HEK293T (cell line): Measurements from ENCODE around the gene FAM168A.

Experiments used
- BHLHE40 ChIP-seq: fragments of 450-650 bp; IDR thresholded peaks from 2 replicates; pipeline ENCODE4 v1.6.1; 2016; ENCODE audit warnings: mild to moderate bottlenecking, moderate library complexity, borderline replicate concordance
- CTBP1 ChIP-seq: fragments of 450-650 bp; IDR thresholded peaks from 2 replicates; pipeline ENCODE4 v1.6.1; 2016; ENCODE audit warnings: borderline replicate concordance
- FOXA1 ChIP-seq: fragments of 450-650 bp; IDR thresholded peaks from 2 replicates; pipeline ENCODE4 v1.6.1; 2016; ENCODE audit warnings: mild to moderate bottlenecking
- FOXK2 ChIP-seq: fragments of 450-650 bp; IDR thresholded peaks from 2 replicates; pipeline ENCODE4 v1.6.1; 2016; ENCODE audit warnings: mild to moderate bottlenecking
- FOXM1 ChIP-seq: fragments of 450-650 bp; IDR thresholded peaks from 2 replicates; pipeline ENCODE4 v1.6.1; 2017; ENCODE audit warnings: mild to moderate bottlenecking, borderline replicate concordance
- NFRKB ChIP-seq: fragments of 450-650 bp; IDR thresholded peaks from 2 replicates; pipeline ENCODE4 v1.6.1; 2016; ENCODE audit warnings: mild to moderate bottlenecking, moderate library complexity
- SP1 ChIP-seq: fragments of 450-650 bp; IDR thresholded peaks from 2 replicates; pipeline ENCODE4 v1.6.1; 2017
- SUZ12 ChIP-seq: fragments of 450-650 bp; IDR thresholded peaks from 2 replicates; pipeline ENCODE4 v1.6.1; 2016; ENCODE audit warnings: mild to moderate bottlenecking
- TARDBP ChIP-seq: fragments of 450-650 bp; IDR thresholded peaks from 2 replicates; pipeline ENCODE4 v1.6.1; 2016

GRCh38 chr11:73367482-73368024, 230.4 kb downstream of the FAM168A start:
- TF ChIP-seq TARDBP (no peak), FOXM1 (no peak), BHLHE40 (no peak), FOXK2 (no peak), FOXA1 (no peak), SUZ12 (no peak), CTBP1 (no peak), SP1 (no peak), NFRKB (no peak)
